Measurements from ENCODE around the gene CCDC181. TPM values are rescaled to one million over a fixed set of nuclear protein-coding genes. Genes with fewer than 3 reads are reported as not detected.

The CCDC181 gene
- polyA plus RNA-seq (2012; rRNA removed): 1.2 TPM in 2 replicates
- polyA plus RNA-seq (2012; cell fraction: cytosol; rRNA removed): 2.1 and 2.5 TPM in 2 replicates
- 0.40 and 1.0 TPM in 2 replicates for polyA plus RNA-seq (2012; cell fraction: nucleus; rRNA removed)

GRCh38 chr1:169427081-169427641 lies at the start of gene CCDC181:
Gene CCDC181, minus strand, starts transcription at chr1:169427474. Its CDS starts 2,547 bp downstream, at chr1:169424927.
- H3K4me2 ChIP-seq: peak within 1 kb of the TSS; percentile 76
- peak; percentile 86 for TF ChIP-seq NRF1 (IDR thresholded peaks at IDR 0.05; ENCODE audit: low read depth, low read length)
- TF ChIP-seq, protein P1, sequence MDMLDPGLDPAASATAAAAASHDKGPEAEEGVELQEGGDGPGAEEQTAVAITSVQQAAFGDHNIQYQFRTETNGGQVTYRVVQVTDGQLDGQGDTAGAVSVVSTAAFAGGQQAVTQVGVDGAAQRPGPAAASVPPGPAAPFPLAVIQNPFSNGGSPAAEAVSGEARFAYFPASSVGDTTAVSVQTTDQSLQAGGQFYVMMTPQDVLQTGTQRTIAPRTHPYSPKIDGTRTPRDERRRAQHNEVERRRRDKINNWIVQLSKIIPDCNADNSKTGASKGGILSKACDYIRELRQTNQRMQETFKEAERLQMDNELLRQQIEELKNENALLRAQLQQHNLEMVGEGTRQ (IDR thresholded peaks at IDR 0.05; ENCODE audit: borderline replicate concordance, low read depth, low read length): no peak
- TF ChIP-seq GATA2 (CRISPR knock-in tag; IDR thresholded peaks at IDR 0.05): no peak
- TF ChIP-seq NFIC (IDR thresholded peaks at IDR 0.05; ENCODE audit: borderline replicate concordance): no peak
- no peak for TF ChIP-seq IRF3 (IDR thresholded peaks at IDR 0.05; ENCODE audit: low read depth, low read length)
- no peak for TF ChIP-seq SMC3 (IDR thresholded peaks at IDR 0.05; ENCODE audit: low read depth, low read length)
- TF ChIP-seq RFX5 (IDR thresholded peaks at IDR 0.05; ENCODE audit: low read length): peak; percentile 64; the same call in 1 of the 2 replicates
- no peak for TF ChIP-seq TCF12 (IDR thresholded peaks at IDR 0.05)
- no peak for TF ChIP-seq ELF1 (IDR thresholded peaks at IDR 0.05)
- peak; percentile 57; the same call in 1 of the 2 replicates for TF ChIP-seq TAF1 (IDR thresholded peaks at IDR 0.05; ENCODE audit: borderline replicate concordance, low read depth, low read length)
- TF ChIP-seq FOXJ3 (CRISPR knock-in tag; IDR thresholded peaks at IDR 0.05): no peak
- TF ChIP-seq MXI1 (IDR thresholded peaks at IDR 0.05; ENCODE audit: low read depth, low read length): peak; percentile 92
- TF ChIP-seq RCOR1 (IDR thresholded peaks at IDR 0.05; ENCODE audit: low read length): no peak
- no peak for TF ChIP-seq FOXM1 (IDR thresholded peaks at IDR 0.05; ENCODE audit: low read depth)
- TF ChIP-seq, protein P2, sequence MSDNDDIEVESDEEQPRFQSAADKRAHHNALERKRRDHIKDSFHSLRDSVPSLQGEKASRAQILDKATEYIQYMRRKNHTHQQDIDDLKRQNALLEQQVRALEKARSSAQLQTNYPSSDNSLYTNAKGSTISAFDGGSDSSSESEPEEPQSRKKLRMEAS (IDR thresholded peaks at IDR 0.05; ENCODE audit: low read depth): peak; percentile 48
- no peak for TF ChIP-seq RAD21 (IDR thresholded peaks at IDR 0.05; ENCODE audit: low read length)
- TF ChIP-seq, protein P3, sequence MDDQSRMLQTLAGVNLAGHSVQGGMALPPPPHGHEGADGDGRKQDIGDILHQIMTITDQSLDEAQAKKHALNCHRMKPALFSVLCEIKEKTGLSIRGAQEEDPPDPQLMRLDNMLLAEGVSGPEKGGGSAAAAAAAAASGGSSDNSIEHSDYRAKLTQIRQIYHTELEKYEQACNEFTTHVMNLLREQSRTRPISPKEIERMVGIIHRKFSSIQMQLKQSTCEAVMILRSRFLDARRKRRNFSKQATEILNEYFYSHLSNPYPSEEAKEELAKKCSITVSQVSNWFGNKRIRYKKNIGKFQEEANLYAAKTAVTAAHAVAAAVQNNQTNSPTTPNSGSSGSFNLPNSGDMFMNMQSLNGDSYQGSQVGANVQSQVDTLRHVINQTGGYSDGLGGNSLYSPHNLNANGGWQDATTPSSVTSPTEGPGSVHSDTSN (IDR thresholded peaks at IDR 0.05): no peak
- TF ChIP-seq YY1 (IDR thresholded peaks at IDR 0.05; ENCODE audit: low read depth): no peak
- TF ChIP-seq EP300 (IDR thresholded peaks at IDR 0.05; ENCODE audit: borderline replicate concordance in 1 of 2, low read depth in 1 of 2, low read length in 1 of 2): no peak
- TF ChIP-seq MEF2A (IDR thresholded peaks at IDR 0.05; ENCODE audit: borderline replicate concordance, low read depth): no peak
- no peak for TF ChIP-seq EZH2phosphoT487 (IDR thresholded peaks at IDR 0.05; ENCODE audit: borderline replicate concordance, low read depth)
- TF ChIP-seq GABPA (IDR thresholded peaks at IDR 0.05; ENCODE audit: low read depth): no peak
- TF ChIP-seq POLR2AphosphoS5 (IDR thresholded peaks at IDR 0.05; ENCODE audit: low read depth, low read length): peak; percentile 91
- no peaks in the 10 kb centered on the region; the same call in 1 of the 2 replicates for H3K79me2 ChIP-seq (ENCODE audit: insufficient read depth)
- H3F3A ChIP-seq (replicated peaks; ENCODE audit: insufficient read depth): no peaks in the 10 kb centered on the region
- H3K9me2 ChIP-seq: no peaks in the 10 kb centered on the region
- WGBS (ENCODE audit: low lambda C conversion rate): 3% methylated on average over 28 of the region's 29 CpGs
- H2AFZ ChIP-seq (ENCODE audit: low read depth): peak within 1 kb of the TSS; percentile 99
- no peaks in the 10 kb centered on the region for H3K9me3 ChIP-seq
- peaks cover 0 to 11% of the 10 kb centered on the region in 2 experiments for H3K36me3 ChIP-seq (replicated peaks in 1 of 2; ENCODE audit: control insufficient read depth in 1 of 2, insufficient read depth in 2 of 2, low read length in 1 of 2)
- DNase-seq: peak; percentile 84
- ChIA-PET CTCF (interaction anchor here (0.6 to 1.2 kb wide), 4 partner anchors 40 to 1084 kb away, joined by 3 to 4 read pairs (median 3); no protein-coding TSS in a partner anchor), POLR2A (interaction anchor here (0.8 to 1.6 kb wide), 3 partner anchors 9 to 59 kb away, joined by 3 to 7 read pairs (median 5); partner anchors contain the start of genes BLZF1 and SLC19A2)
- no peaks in the 10 kb centered on the region for H3K27me3 ChIP-seq (ENCODE audit: insufficient read depth)
- peaks cover 0 to 4% of the 10 kb centered on the region in 2 experiments; a peak in 1 of 4 replicates for H3K4me1 ChIP-seq (ENCODE audit: control insufficient read depth in 1 of 2, insufficient read depth in 2 of 2, low read depth in 1 of 2, low read length in 1 of 2)
- H3K27ac ChIP-seq (ENCODE audit: low read depth in 2 of 2, low read length in 1 of 2): peak within 1 kb of the TSS in 1 of 2 experiments; percentile 80; a peak in 3 of 4 replicates
- H4K20me1 ChIP-seq (ENCODE audit: insufficient read depth): no peaks in the 10 kb centered on the region
- H3K4me3 ChIP-seq (ENCODE audit: low read depth in 2 of 2, low read length in 1 of 2): peak within 1 kb of the TSS; percentile 77 to 94
- peak within 1 kb of the TSS; percentile 53 for H3K9ac ChIP-seq

All from SK-N-SH (cell line).